Mesothelial cell of epicardium (in vitro differentiated cells): ENCODE measurements around the gene RELA. TPM values are rescaled to one million over a fixed set of nuclear protein-coding genes. Genes with fewer than 3 reads are reported as not detected.

Experiments
- DNase-seq, 2 experiments: peaks; one replicate each; pipeline ENCODE4 v3.0.0; 2021; ENCODE audit warnings: low spot score in 2 of 2; ENCODE audit not compliant: unreplicated experiment in 2 of 2
- H3K27ac Mint-ChIP-seq: 2 replicates; pipeline ENCODE4 v1.8.0; 2021; ENCODE audit warnings: mixed read lengths
- H3K27me3 Mint-ChIP-seq: 2 replicates; pipeline ENCODE4 v1.8.0; 2021; ENCODE audit warnings: low read depth, mixed read lengths
- H3K36me3 Mint-ChIP-seq: 2 replicates; pipeline ENCODE4 v1.8.0; 2021; ENCODE audit warnings: mixed read lengths
- H3K4me1 Mint-ChIP-seq: 2 replicates; pipeline ENCODE4 v1.8.0; 2021; ENCODE audit warnings: mixed read lengths
- H3K4me3 Mint-ChIP-seq: 2 replicates; pipeline ENCODE4 v1.8.0; 2021; ENCODE audit warnings: mild to moderate bottlenecking, moderate library complexity, mixed read lengths
- H3K9me3 Mint-ChIP-seq: 2 replicates; pipeline ENCODE4 v1.8.0; 2021; ENCODE audit warnings: mixed read lengths
- CTCF ChIP-seq: fragments of 200-600 bp; sonication (generic); IDR thresholded peaks from one replicate; pipeline ENCODE4 v1.5.0; 2021; ENCODE audit warnings: antibody characterized with exemption; ENCODE audit not compliant: unreplicated experiment
- total RNA-seq: library from RNA; stranded (reverse); gene quantifications from 3 replicates; pipeline ENCODE4 v1.2.1, GENCODE V29; 2021

RELA gene
- total RNA-seq, 1 donor from 2014 or later = 96.8 TPM

DNA sequence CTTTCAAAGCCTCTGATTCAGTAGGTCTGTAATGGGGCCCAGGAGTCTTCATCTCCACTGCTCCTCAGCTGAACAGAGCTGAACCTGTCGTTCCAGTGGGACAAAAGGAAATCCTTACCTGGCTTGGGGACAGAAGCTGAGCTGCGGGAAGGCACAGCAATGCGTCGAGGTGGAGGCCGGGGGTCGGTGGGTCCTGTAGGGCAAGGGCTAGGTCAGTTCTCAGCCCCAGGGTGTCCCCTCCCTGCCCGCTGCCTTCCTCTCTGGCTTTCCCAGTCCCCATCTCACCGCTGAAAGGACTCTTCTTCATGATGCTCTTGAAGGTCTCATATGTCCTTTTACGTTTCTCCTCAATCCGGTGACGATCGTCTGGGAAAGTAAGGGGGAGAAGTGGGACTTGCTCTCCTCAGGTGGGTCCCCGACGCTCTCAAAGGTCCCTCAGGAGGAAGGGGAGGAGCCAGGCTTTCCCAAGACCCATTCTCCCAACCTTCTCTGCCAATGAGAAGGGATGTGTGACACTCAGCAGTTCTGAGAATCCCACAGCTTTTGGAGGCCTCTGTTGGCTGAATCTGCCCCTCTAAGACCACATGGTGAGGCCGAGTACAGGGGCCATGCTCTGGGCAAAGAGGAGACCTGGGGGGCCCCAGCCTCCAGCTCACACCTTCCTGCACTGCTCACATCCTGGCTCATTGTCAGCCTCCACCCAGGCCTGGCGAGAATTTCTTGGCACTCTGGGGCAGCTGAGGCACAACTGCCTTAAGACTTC, 7.0 kb downstream of the RELA start:
- peak in 1 of 2 experiments; percentile 14 for DNase-seq
- Mint-ChIP-seq H3K27ac (no peak overlapping the region), H3K9me3 (no peaks in the 10 kb centered on the region), H3K4me1 (peaks cover 29% of the 10 kb centered on the region), H3K27me3 (no peaks in the 10 kb centered on the region), H3K4me3 (no peak overlapping the region), H3K36me3 (peaks cover 48% of the 10 kb centered on the region)
- no peak for TF ChIP-seq CTCF

DNA sequence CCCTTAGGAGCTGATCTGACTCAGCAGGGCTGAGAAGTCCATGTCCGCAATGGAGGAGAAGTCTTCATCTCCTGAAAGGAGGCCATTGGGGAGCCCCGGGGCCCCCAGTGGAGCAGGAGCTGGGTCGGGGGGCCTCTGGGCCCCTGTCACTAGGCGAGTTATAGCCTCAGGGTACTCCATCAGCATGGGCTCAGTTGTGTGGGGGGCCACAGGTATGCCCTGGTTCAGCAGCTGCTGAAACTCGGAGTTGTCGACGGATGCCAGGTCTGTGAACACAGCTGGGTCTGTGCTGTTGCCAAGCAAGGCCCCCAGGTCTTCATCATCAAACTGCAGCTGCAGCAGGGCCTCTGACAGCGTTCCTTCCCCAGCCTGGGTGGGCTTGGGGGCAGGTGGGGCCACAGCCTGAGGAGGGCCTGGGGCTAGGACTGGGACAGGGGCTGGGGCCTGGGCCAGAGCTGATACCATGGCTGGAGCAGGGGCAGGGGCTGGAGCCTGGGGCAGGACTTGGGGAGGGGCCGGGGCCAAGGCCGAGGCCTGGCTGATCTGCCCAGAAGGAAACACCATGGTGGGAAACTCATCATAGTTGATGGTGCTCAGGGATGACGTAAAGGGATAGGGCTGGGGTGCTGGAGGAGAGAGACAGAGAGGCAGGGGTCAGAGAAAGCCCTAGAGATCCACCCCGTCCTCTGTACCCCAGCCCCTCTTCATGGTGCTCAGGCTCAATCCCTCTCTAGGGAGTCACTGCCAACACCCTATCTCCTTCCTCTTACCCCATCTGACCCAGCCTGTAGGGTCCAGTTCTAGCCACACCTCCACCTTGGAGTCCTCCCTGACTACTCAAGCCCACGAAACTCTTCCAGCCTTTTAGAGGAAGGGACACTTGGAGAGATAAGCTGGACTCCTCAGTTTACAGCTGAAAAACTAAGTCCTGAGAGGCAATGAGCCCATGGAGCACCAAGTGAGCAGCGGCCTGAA, 8.1 kb downstream of the RELA start:
- no peak for TF ChIP-seq CTCF
- peak overlapping the region; percentile 64 for H3K27ac Mint-ChIP-seq
- H3K4me3 Mint-ChIP-seq = no peak overlapping the region
- peaks cover 37% of the 10 kb centered on the region for H3K4me1 Mint-ChIP-seq
- peaks cover 42% of the 10 kb centered on the region for H3K36me3 Mint-ChIP-seq
- H3K9me3 Mint-ChIP-seq = no peaks in the 10 kb centered on the region
- peak in 1 of 2 experiments; percentile 16 for DNase-seq
- H3K27me3 Mint-ChIP-seq = no peaks in the 10 kb centered on the region

- Mint-ChIP-seq H3K4me1 (peaks cover 37% of the 10 kb centered on the region), H3K27me3 (no peaks in the 10 kb centered on the region), H3K27ac (peak overlapping the region; percentile 98), H3K9me3 (no peaks in the 10 kb centered on the region), H3K4me3 (peak overlapping the region; percentile 74), H3K36me3 (peaks cover 30% of the 10 kb centered on the region)
- TF ChIP-seq CTCF = no peak
- peak in 1 of 2 experiments; percentile 19 for DNase-seq
Observed at GRCh38 chr11:65653229-65654225, 9.2 kb downstream of the RELA start.

- H3K27me3 Mint-ChIP-seq = peaks cover under 1% of the 10 kb centered on the region
- peak; percentile 88 to 93 for DNase-seq
- TF ChIP-seq CTCF = no peak
Observed at GRCh38 chr11:65652511-65653228, 10.0 kb downstream of the RELA start.

More at GRCh38 chr11:65652511-65653228, 10.0 kb downstream of the RELA start:
- Mint-ChIP-seq H3K27ac (peak overlapping the region; percentile 98), H3K4me1 (peaks cover 40% of the 10 kb centered on the region), H3K9me3 (no peaks in the 10 kb centered on the region), H3K36me3 (peaks cover 27% of the 10 kb centered on the region), H3K4me3 (peak overlapping the region; percentile 74)
